Ishikawa (cell line): ENCODE measurements around the gene MRPL53.

Experiments used
- CEBPB ChIP-seq: IDR thresholded peaks from 2 replicates; pipeline ENCODE4 v1.6.1; 2012
- CREB1 ChIP-seq: IDR thresholded peaks from 2 replicates; pipeline ENCODE4 v1.6.1; 2012; ENCODE audit warnings: low read depth
- EGR1 ChIP-seq: IDR thresholded peaks from 2 replicates; pipeline ENCODE4 v1.6.1; 2012
- EP300 ChIP-seq: IDR thresholded peaks from 2 replicates; pipeline ENCODE4 v1.6.1; 2012; ENCODE audit warnings: borderline replicate concordance
- FOXM1 ChIP-seq: IDR thresholded peaks from 2 replicates; pipeline ENCODE4 v1.6.1; 2012; ENCODE audit warnings: low read depth, borderline replicate concordance
- MAX ChIP-seq: IDR thresholded peaks from 2 replicates; pipeline ENCODE4 v1.6.1; 2012
- NFIC ChIP-seq: IDR thresholded peaks from 2 replicates; pipeline ENCODE4 v1.6.1; 2012
- RAD21 ChIP-seq: IDR thresholded peaks from 2 replicates; pipeline ENCODE4 v1.6.1; 2012; ENCODE audit warnings: low read depth
- TAF1 ChIP-seq: IDR thresholded peaks from 2 replicates; pipeline ENCODE4 v1.6.1; 2012; ENCODE audit warnings: low read depth, mild to moderate bottlenecking
- TCF12 ChIP-seq: IDR thresholded peaks from 2 replicates; pipeline ENCODE4 v1.6.1; 2012; ENCODE audit warnings: low read depth
- TEAD4 ChIP-seq: IDR thresholded peaks from 2 replicates; pipeline ENCODE4 v1.6.1; 2012
- USF1 ChIP-seq: IDR thresholded peaks from 2 replicates; pipeline ENCODE4 v1.6.1; 2012
- YY1 ChIP-seq: IDR thresholded peaks from 2 replicates; pipeline ENCODE4 v1.6.1; 2012; ENCODE audit warnings: low read depth
- ZBTB7A ChIP-seq: IDR thresholded peaks from 2 replicates; pipeline ENCODE4 v1.6.1; 2012; ENCODE audit warnings: low read depth
- TF ChIP-seq, protein P1 (sequence below): IDR thresholded peaks from 2 replicates; pipeline ENCODE4 v1.6.1; 2012; ENCODE audit warnings: low read depth, mild to moderate bottlenecking

The MRPL53 gene

DNA sequence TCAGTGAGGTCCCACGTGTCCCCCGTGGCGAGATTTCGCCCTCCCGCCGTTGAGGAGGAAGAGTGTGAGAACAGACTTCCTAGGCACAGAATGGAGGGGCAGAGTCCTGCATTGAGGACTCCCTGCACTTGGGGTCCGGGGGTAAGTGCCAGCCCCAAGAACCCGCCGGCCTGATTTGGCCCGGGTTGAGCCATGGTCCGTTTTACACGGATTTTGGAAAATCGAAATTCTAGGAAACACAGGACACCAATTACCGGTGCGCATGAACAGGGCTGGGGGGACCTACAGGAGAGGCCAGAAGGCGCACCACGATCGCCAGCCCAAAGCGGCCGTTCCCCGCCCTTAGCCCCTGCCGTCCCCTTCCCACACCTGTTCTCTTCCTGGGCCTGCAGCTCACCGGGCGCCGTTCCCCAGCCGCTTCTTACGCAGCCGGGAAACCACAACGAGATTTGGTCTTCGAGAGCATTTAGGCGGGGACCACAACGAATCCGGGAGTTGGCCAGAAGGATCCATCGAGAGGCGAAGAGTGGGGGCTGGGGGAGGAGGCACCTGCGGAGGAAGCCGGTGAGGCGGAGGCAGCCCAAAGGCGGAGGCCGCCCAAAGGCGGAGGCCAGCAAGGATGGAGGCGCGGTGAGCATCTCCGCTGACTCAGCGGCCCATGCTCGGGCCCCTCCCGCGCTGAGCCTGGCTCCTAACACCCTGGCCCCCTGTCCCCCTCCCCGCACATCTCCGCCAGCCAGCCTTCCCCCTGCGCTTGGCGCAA is 41.3 kb upstream of the MRPL53 start:
- TF ChIP-seq CEBPB (no peak), TCF12 (no peak), EP300 (no peak), NFIC (no peak), FOXM1 (no peak), USF1 (no peak), YY1 (no peak), TAF1 (no peak), RAD21 (no peak), MAX (no peak), EGR1 (no peak), ZBTB7A (no peak), TEAD4 (no peak), CREB1 (no peak)
- TF ChIP-seq, protein P1, sequence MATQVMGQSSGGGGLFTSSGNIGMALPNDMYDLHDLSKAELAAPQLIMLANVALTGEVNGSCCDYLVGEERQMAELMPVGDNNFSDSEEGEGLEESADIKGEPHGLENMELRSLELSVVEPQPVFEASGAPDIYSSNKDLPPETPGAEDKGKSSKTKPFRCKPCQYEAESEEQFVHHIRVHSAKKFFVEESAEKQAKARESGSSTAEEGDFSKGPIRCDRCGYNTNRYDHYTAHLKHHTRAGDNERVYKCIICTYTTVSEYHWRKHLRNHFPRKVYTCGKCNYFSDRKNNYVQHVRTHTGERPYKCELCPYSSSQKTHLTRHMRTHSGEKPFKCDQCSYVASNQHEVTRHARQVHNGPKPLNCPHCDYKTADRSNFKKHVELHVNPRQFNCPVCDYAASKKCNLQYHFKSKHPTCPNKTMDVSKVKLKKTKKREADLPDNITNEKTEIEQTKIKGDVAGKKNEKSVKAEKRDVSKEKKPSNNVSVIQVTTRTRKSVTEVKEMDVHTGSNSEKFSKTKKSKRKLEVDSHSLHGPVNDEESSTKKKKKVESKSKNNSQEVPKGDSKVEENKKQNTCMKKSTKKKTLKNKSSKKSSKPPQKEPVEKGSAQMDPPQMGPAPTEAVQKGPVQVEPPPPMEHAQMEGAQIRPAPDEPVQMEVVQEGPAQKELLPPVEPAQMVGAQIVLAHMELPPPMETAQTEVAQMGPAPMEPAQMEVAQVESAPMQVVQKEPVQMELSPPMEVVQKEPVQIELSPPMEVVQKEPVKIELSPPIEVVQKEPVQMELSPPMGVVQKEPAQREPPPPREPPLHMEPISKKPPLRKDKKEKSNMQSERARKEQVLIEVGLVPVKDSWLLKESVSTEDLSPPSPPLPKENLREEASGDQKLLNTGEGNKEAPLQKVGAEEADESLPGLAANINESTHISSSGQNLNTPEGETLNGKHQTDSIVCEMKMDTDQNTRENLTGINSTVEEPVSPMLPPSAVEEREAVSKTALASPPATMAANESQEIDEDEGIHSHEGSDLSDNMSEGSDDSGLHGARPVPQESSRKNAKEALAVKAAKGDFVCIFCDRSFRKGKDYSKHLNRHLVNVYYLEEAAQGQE = no peak

- no peak for TF ChIP-seq TEAD4
- TF ChIP-seq EP300 = no peak
- no peak for TF ChIP-seq EGR1
- TF ChIP-seq USF1 = no peak
- no peak for TF ChIP-seq CEBPB
- TF ChIP-seq ZBTB7A = no peak
These were observed 40.5 kb upstream of the MRPL53 start for GRCh38 chr2:74512744-74513604.

- TF ChIP-seq MAX (no peak), YY1 (no peak), CEBPB (no peak), USF1 (no peak), TCF12 (no peak), CREB1 (no peak)
- TF ChIP-seq, protein P1 = no peak
These were observed 38.9 kb upstream of the MRPL53 start for GRCh38 chr2:74511104-74511989.

DNA sequence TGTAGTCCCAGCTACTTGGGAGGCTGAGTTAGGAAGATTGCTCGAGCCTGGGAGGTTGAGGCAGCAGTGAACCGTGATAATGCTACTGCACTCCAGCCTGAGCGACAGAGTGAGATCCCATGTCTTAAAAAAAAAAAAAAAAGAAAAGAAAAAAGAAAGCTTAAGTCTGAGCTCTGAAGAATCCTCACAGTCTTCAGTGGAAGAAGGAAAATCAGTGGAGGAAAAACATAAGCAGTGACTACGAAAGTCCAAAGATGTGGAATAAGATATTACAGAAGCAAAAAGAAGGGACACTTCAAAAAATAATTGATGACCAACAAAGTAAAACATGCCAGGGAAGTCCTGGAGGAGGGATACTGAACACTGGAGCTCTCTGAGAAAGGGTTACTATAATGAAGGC is 37.8 kb upstream of the MRPL53 start:
- no peak for TF ChIP-seq YY1
- no peak for TF ChIP-seq EGR1

GRCh38 chr2:74507926-74508520 is 35.5 kb upstream of the MRPL53 start:
- TF ChIP-seq, protein P1 = no peak
- TF ChIP-seq NFIC (no peak), ZBTB7A (peak; percentile 95)
